Muscle layer of colon (tissue), 2 donors: Measurements from ENCODE around the gene SH2D6.
"Not testable (repeated sequence)": the region's sequence is repeated elsewhere in the genome, so short reads cannot be mapped to it uniquely, and the experiment has no call there.

Experiments
- H3K27ac ChIP-seq: one replicate; pipeline ENCODE4 v1.7.0; 2013; ENCODE audit warnings: low read depth, mild to moderate bottlenecking, low read length, moderate library complexity
- H3K27me3 ChIP-seq, 2 donors: one replicate each; pipeline ENCODE4 v1.7.0; 2013; ENCODE audit warnings: low read length in 2 of 2, mild to moderate bottlenecking in 2 of 2; ENCODE audit not compliant: insufficient read depth in 2 of 2, control insufficient read depth in 1 of 2
- H3K36me3 ChIP-seq: one replicate; pipeline ENCODE4 v1.7.0; 2013; ENCODE audit warnings: mild to moderate bottlenecking, low read length; ENCODE audit not compliant: insufficient read depth
- H3K4me1 ChIP-seq: one replicate; pipeline ENCODE4 v1.7.0; 2013; ENCODE audit warnings: mild to moderate bottlenecking, low read length; ENCODE audit not compliant: insufficient read depth
- H3K4me3 ChIP-seq, 2 donors: one replicate each; pipeline ENCODE4 v1.7.0; 2013; ENCODE audit warnings: low read length in 2 of 2, low read depth in 1 of 2, mild to moderate bottlenecking in 1 of 2, moderate library complexity in 1 of 2
- H3K9ac ChIP-seq: one replicate; pipeline ENCODE4 v1.7.0; 2013; ENCODE audit warnings: low read length
- H3K9me3 ChIP-seq: one replicate; pipeline ENCODE4 v1.7.0; 2013; ENCODE audit warnings: mild to moderate bottlenecking, low read length
- donor health status: abdominal sarcoma.
- donor health status: Adenocarcinoma of cecum.

The SH2D6 gene

DNA sequence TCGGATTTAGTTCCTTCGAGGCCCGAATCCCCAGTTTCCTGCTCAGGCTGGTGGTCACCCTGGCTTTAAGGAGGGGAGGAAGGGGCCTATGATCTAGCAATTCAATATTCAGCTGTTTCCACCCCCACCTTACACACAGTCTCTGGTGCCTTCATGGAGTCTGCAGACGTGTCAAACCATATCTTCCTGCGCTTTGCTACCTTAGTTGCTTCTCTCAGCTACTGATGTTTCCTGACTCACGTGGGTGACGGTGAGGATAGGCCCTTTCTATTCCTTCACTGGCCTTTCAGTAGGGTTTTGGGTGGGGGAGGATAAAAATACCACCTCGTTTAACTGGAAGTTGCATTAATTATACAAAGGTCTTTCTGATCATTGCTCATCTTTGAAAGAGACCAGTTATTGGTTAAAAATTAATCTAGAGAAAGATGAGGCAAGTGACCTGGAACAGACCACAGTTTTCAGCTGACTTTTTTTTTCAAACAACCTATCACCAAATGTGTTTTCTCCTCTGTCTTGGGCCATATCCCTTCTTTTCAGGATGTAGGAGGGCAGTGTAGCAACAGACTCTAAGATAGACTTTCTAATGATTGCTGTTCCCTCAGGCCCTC is 49.7 kb downstream of the SH2D6 start:
- Histone ChIP-seq H3K4me1 (peaks cover 12% of the 10 kb centered on the region), H3K9ac (no peak overlapping the region), H3K36me3 (no peaks in the 10 kb centered on the region), H3K4me3 (no peak overlapping the region), H3K9me3 (no peaks in the 10 kb centered on the region), H3K27me3 (no peaks in the 10 kb centered on the region), H3K27ac (no peak overlapping the region)

DNA sequence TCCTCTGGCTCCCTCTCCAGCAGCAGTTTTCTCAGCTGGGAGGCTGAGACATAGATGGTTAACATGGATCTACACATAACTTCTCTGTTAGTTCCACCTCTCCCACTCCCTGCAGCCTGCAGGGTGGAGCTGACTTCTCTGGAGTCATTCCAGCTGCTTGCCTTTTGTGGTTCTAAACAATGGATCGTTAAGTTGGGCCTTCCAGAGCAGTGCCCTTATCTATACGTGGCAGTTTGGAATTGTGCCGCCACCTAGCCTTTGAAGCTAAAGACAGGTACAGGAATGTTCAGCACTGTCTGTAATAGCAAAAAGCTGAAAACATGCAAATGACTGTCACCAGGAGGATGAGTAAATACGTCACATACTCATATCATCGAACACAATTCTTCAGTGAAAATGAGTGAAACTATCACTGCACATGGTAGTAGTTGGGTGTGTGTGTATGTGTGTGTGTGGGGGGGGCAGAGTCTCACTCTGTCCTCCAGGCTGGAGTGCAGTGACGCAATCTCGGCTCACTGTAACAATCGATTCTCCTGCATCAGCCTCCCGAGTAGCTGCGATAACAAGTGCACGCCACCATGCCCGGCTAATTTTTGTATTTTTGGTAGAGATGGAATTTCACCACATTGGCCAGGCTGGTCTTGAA is 50.3 kb downstream of the SH2D6 start:
- H3K4me1 ChIP-seq, result peaks cover 12% of the 10 kb centered on the region
- no peak overlapping the region for H3K27ac ChIP-seq
- no peak overlapping the region for H3K9ac ChIP-seq
- H3K27me3 ChIP-seq, result no peaks in the 10 kb centered on the region
- no peaks in the 10 kb centered on the region for H3K36me3 ChIP-seq
- H3K9me3 ChIP-seq, result no peaks in the 10 kb centered on the region
- H3K4me3 ChIP-seq, result no peak overlapping the region

DNA sequence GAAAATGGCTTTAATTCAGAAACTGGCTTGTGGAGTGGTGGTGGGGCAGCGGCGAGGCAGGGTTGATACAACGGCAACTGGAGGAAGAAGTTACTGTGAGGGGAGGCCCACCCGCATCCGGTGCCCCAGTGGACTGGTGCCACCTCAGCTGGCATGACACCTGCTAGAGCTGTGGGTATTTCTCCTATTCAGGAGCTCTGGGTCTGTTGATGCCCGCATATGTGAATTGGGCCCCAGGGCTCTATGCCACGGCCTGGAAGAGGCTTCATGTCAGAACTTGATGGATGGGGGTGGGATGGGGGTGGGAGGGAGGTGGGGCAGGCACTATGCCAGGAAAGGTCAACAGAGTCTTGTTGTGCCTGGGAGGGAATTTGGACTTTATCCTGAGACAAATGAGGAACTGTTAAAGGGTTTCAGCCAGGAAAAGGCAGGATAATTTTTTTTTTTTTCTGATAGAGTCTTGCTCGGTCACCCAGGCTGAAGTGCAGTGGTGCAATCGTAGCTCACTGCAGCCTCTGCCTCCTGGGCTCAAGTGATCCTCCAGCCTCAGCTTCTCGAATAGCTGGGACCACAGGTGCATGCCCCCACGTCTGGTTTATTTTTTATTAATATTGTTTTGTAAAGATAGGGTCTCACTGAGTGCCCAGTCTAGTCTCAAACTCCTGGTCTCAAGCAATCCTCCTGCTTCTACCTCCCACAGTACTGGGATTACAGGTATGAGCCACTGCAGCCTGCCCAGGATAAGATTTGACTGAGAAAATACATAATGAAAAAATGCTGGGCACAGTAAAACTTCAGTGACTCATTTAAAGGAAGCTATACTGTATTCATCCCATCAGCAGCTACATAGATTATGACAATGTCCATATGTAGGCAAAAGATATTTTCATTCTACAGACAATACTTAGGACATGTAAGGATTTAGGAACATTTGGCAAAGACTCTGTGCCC is 52.6 kb downstream of the SH2D6 start:
- no peaks in the 10 kb centered on the region for H3K9me3 ChIP-seq
- H3K27me3 ChIP-seq, result no peaks in the 10 kb centered on the region
- no peak overlapping the region for H3K9ac ChIP-seq
- H3K4me1 ChIP-seq, result peaks cover 12% of the 10 kb centered on the region
- no peak overlapping the region for H3K27ac ChIP-seq
- no peak overlapping the region for H3K4me3 ChIP-seq
- no peaks in the 10 kb centered on the region for H3K36me3 ChIP-seq

DNA sequence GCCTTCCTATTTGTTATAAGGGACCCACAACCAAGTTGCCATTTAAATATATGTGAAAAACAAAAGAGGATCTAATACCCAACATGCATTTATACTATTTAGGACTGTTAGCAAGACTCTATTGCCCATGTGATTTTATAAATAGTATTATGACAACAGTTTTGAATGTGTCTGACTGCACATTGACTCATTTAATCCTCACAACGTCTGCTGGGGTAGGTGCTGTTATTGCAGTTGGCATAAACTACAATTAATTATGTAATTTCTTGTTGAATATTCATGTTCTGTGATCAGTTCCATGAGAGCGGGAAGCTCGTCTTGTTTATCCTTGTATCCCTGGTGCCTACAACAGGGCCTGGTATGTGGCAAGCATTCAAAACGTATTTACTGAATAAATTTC is 53.7 kb downstream of the SH2D6 start:
- Histone ChIP-seq H3K4me3 (no peak overlapping the region), H3K9ac (no peak overlapping the region), H3K4me1 (peaks cover 12% of the 10 kb centered on the region), H3K27me3 (no peaks in the 10 kb centered on the region), H3K36me3 (no peaks in the 10 kb centered on the region), H3K27ac (no peak overlapping the region), H3K9me3 (no peaks in the 10 kb centered on the region)

DNA sequence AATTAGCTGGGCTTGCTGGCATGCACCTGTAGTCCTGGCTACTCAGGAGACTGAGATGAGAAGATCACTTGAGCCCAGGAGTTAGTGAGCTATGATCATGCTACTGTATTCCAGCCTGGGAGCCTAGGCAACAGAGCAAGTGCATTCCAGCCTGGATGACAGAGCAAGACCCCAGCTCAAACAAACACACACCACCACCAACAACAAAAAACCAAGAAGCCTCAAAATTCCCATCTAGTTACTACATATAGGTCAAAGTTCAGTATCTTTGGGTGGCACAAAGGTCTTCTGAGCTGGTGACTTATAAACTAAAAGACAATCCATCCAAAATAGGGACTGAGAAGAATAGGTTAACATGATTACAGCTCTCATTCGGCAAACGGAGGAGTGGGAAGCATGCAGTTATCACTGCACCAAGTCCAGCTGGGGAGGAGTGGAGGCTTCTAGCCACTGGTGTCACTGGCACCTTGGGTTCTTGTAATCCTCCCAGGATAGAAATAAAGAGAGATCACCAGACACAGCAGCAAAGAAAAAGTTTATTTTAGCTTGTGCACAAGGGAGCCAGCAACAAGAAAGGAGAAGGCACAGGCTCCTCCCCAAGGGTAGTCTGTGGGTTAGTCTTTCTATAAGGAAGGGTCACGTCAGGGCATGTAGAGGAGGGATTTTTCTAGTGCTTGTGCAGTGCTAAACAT is 57.4 kb downstream of the SH2D6 start:
- Histone ChIP-seq H3K9me3 (no peaks in the 10 kb centered on the region), H3K27ac (no peak overlapping the region), H3K9ac (no peak overlapping the region), H3K27me3 (no peaks in the 10 kb centered on the region), H3K4me1 (no peaks in the 10 kb centered on the region), H3K36me3 (no peaks in the 10 kb centered on the region), H3K4me3 (no peak overlapping the region)

DNA sequence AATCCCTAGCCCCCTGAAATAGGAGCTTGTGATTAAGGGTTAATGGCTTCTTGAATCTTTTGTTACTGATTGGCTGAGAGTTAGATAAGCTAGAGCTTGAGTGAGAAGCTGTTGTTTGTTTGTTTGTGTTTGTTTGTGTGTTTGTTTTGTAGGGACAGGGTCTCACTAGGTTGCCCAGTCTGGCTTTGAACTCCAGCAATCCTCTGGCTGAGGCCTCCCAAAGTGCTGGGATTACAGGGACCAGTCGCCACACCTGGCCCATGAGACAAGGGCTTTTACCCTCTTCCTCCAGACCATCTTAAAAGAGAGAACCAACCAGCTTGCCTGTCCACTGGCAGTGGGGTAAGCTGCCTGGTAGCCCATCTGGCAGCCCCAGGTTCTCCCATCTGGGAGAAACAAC is 58.1 kb downstream of the SH2D6 start:
- Histone ChIP-seq H3K27ac (no peak overlapping the region), H3K36me3 (no peaks in the 10 kb centered on the region), H3K9me3 (no peaks in the 10 kb centered on the region), H3K4me3 (no peak overlapping the region), H3K4me1 (no peaks in the 10 kb centered on the region), H3K9ac (no peak overlapping the region), H3K27me3 (no peaks in the 10 kb centered on the region)

DNA sequence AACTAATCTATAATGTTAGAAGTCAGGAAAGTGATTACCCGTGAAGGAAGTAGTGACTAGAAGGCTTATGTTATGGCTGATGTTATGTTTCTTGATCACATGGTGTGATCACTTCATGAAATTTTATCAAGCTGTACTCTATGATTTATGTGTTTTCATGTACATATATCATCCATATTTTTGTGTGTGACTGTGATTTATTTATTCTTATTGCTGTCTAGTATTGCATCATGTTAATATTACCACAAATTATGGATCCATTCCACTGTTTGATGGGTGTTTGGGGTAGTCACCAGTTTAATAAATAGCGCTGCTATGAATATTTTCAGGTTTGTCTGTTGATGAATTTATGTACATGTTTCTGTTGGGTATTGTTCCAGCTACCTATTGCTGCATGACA is 59.4 kb downstream of the SH2D6 start:
- Histone ChIP-seq H3K9ac (no peak overlapping the region), H3K27me3 (no peaks in the 10 kb centered on the region), H3K4me3 (no peak overlapping the region), H3K4me1 (no peaks in the 10 kb centered on the region), H3K36me3 (no peaks in the 10 kb centered on the region), H3K9me3 (no peaks in the 10 kb centered on the region), H3K27ac (no peak overlapping the region)

DNA sequence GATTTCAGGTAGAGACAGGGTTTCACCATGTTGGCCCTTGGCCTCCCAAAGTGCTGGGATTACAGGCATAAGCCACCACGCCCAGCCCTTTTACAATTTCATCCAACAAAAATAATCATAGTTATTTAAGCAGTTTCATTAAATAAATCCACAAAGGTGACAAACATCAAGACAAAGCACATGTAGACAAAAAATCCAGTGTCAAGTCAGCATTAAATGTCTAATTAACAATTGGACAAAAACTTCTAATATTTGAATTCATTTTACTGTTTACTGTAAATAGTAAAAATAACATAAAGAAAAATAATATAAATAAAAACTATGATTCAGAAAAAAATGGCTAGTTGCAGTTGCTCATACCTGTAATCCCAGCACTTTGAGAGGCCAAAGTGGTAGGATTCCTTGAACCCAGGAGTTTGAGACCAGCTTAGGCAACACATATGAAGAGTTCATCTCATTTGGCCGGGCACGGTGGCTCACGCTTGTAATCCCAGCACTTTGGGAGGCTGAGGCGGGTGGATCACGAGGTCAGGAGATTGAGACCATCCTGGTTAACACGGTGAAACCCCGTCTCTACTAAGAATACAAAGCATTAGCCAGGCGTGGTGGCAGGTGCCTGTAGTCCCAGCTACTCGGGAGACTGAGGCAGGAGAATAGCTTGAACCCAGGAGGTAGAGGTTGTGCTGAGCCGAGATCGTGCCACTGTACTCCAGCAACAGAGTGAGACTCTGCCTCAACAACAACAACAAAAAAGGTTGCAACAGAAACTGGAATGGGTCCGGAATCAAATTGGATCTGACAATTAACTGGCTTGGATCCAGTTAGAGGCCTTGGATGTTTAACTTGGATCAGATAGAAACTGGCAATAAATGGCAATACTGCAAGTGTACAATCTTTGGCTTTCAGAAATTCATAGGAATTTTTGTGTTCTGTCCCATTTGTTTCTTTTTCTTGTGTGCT is 63.6 kb downstream of the SH2D6 start:
- Histone ChIP-seq H3K4me1 (no peaks in the 10 kb centered on the region), H3K4me3 (no peak overlapping the region), H3K9me3 (no peaks in the 10 kb centered on the region), H3K27me3 (no peaks in the 10 kb centered on the region), H3K27ac (no peak overlapping the region), H3K36me3 (no peaks in the 10 kb centered on the region), H3K9ac (no peak overlapping the region)

DNA sequence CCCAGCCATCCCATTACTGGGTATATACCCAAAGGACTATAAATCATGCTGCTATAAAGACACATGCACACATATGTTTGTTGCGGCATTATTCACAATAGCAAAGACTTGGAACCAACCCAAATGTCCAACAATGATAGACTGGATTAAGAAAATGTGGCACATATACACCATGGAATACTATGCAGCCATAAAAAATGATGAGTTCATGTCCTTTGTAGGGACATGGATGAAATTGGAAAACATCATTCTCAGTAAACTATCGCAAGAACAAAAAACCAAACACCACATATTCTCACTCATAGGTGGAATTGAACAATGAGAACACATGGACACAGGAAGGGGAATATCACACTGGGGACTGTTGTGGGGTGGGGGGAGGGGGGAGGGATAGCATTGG is 66.1 kb downstream of the SH2D6 start:
- not testable (repeated sequence) for H3K27ac ChIP-seq, H3K9ac ChIP-seq, H3K36me3 ChIP-seq, H3K4me1 ChIP-seq, H3K4me3 ChIP-seq, H3K9me3 ChIP-seq, H3K27me3 ChIP-seq

DNA sequence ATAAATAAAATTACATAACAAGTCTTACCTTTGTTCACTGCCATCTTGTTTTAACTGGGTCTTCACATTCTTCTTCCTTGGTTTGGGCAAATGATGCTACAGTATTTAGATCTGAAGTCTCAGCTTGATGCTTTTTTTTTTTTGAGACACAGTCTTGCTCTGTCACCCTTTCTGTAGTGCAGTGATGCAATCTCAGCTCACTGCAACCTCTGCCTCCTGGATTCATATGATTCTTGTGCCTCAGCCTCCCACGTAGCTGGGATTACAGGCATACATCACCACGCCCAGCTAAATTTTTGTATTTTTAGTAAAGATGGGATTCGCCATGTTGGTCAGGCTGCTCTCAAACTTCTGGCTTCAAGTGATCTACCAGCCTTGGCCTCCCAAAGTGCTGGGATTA is 67.3 kb downstream of the SH2D6 start:
- no peaks in the 10 kb centered on the region for H3K36me3 ChIP-seq
- no peak overlapping the region for H3K9ac ChIP-seq
- H3K4me3 ChIP-seq, result no peak overlapping the region
- H3K9me3 ChIP-seq, result no peaks in the 10 kb centered on the region
- no peaks in the 10 kb centered on the region for H3K27me3 ChIP-seq
- H3K4me1 ChIP-seq, result no peaks in the 10 kb centered on the region
- H3K27ac ChIP-seq, result no peak overlapping the region
